Thoracic aorta (tissue), 2 donors: Measurements from ENCODE around the gene MAP3K13. TPM values are rescaled to one million over a fixed set of nuclear protein-coding genes. Genes with fewer than 3 reads are reported as not detected.

Source experiments
- ATAC-seq: fragments of 150-250 bp; one replicate; pipeline ENCODE4 v1.8.0; 2017; ENCODE audit warnings: low read depth; ENCODE audit not compliant: insufficient number of reproducible peaks, low FRiP score
- DNase-seq: peaks from one replicate; pipeline ENCODE4 v3.0.0-alpha.2; 2020; ENCODE audit warnings: low spot score
- H3K27ac ChIP-seq, 2 donors: fragments of 200-600 bp; sonication (generic); 1 replicate in 1 of 2; 2 replicates in 1 of 2; pipeline ENCODE4 v1.5.1; 2016; ENCODE audit warnings: mild to moderate bottlenecking in 2 of 2, moderate library complexity in 2 of 2
- H3K27me3 ChIP-seq: fragments of 200-600 bp; sonication (generic); replicated peaks from 2 replicates; pipeline ENCODE4 v1.6.0; 2016; ENCODE audit warnings: mild to moderate bottlenecking; ENCODE audit not compliant: insufficient read depth
- H3K36me3 ChIP-seq: fragments of 200-600 bp; sonication (generic); one replicate; pipeline ENCODE4 v1.5.1; 2016
- H3K4me1 ChIP-seq, 2 donors: fragments of 200-600 bp; sonication (generic); 1 replicate in 1 of 2; 2 replicates in 1 of 2; pipeline versions ENCODE4 v1.5.1 to v1.6.0; 2016; ENCODE audit warnings: low read depth in 2 of 2, mild to moderate bottlenecking in 1 of 2; ENCODE audit not compliant: control insufficient read depth in 1 of 2
- H3K4me3 ChIP-seq: fragments of 200-600 bp; sonication (generic); 2 replicates; pipeline ENCODE4 v1.5.1; 2016; ENCODE audit warnings: mild to moderate bottlenecking
- H3K9me3 ChIP-seq: fragments of 200-600 bp; sonication (generic); 2 replicates; pipeline ENCODE4 v1.5.1; 2016
- CTCF ChIP-seq: fragments of 200-600 bp; sonication (generic); IDR thresholded peaks from one replicate; pipeline ENCODE4 v1.5.1; 2019; ENCODE audit warnings: antibody characterized with exemption
- total RNA-seq, 2 donors: library from RNA; depleted of rRNA; stranded (reverse); fragments of >200 nt; gene quantifications; one replicate each; pipeline versions ENCODE4 v1.1.0 to v1.2.3, GENCODE V29; 2016

The MAP3K13 gene
- total RNA-seq, 2 donors from 2014 or later: 17.3 to 21.9 TPM

DNA sequence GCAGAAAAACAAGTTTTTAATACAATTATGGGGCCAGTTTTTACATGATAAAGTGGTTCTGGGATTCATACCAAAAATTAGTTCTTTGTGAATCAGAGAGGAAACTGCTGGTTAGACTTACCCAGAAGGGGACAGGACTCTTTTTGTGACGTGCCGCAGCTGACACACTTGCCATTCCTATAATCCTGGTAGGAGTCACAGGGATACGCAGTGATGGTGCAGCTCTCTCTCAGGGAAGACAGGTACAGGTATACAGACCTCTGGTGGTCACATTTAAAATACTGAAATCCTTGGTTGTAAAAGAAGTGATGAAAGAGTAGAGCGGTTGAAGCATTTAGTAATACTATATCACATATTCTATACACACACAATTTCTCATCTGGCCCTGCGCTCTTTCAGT lies 156.1 kb downstream of the MAP3K13 start:
- Histone ChIP-seq H3K4me3 (no peak overlapping the region), H3K4me1 (no peaks in the 10 kb centered on the region), H3K27me3 (no peaks in the 10 kb centered on the region), H3K9me3 (no peaks in the 10 kb centered on the region), H3K27ac (no peak overlapping the region), H3K36me3 (no peaks in the 10 kb centered on the region)
- TF ChIP-seq CTCF: no peak
- DNase-seq (no peak), ATAC-seq (no peak)

DNA sequence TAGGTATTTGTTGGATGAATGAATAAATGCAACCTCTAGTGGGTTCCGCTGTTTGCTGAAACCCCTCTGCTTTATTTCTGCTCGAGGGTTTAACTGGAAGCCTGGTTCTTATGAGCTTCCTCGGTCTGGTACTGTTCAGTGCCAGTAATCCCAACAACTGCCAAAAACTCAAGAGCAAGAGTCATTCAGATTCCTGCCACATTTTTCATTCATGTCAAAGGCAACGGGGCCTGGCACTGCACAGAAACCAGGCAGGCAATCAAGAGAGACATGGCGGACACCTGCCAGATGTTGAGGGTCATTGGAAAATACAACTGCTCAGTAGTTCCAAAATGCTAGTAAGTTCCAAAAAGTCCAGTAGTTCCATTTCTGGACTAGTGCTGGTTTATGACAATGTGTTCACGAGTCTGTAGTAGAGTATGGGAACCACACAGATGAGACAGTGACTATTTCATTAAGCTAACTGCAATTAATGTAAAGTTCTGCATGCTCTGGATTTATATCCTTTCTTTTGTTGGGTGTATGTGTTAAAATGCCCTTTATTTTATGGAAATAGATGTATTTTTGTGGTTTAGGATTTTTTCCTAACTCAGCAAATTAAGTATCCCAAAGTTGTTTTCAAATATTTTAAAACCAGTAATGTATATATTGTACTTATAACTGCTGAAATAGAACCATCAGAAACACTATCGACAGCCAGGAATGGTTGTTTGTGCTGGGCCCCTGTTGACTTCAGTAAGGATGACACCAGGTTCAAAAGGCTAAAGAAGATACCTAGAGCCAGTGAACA lies 158.6 kb downstream of the MAP3K13 start:
- H3K9me3 ChIP-seq: no peaks in the 10 kb centered on the region
- no peaks in the 10 kb centered on the region for H3K27me3 ChIP-seq
- no peaks in the 10 kb centered on the region for H3K36me3 ChIP-seq
- H3K4me1 ChIP-seq: no peaks in the 10 kb centered on the region
- H3K4me3 ChIP-seq: no peak overlapping the region
- no peak for TF ChIP-seq CTCF
- ATAC-seq (no peak), DNase-seq (no peak)
- no peak overlapping the region for H3K27ac ChIP-seq

GRCh38 chr3:185526349-185526951 lies 163.5 kb downstream of the MAP3K13 start:
- Histone ChIP-seq H3K4me3 (no peak overlapping the region), H3K9me3 (no peaks in the 10 kb centered on the region), H3K27ac (no peak overlapping the region), H3K4me1 (no peaks in the 10 kb centered on the region), H3K36me3 (no peaks in the 10 kb centered on the region), H3K27me3 (no peaks in the 10 kb centered on the region)
- DNase-seq (no peak), ATAC-seq (no peak)
- TF ChIP-seq CTCF: no peak

- H3K4me1 ChIP-seq: no peaks in the 10 kb centered on the region
- H3K4me3 ChIP-seq: no peak overlapping the region
- H3K27ac ChIP-seq: no peak overlapping the region
- ATAC-seq: no peak
- H3K36me3 ChIP-seq: no peaks in the 10 kb centered on the region
- no peaks in the 10 kb centered on the region for H3K27me3 ChIP-seq
- no peak for DNase-seq
- TF ChIP-seq CTCF: no peak
- H3K9me3 ChIP-seq: no peaks in the 10 kb centered on the region
Observed at GRCh38 chr3:185527364-185527763, 164.4 kb downstream of the MAP3K13 start.

GRCh38 chr3:185528532-185528931 lies 165.6 kb downstream of the MAP3K13 start:
- Histone ChIP-seq H3K27ac (no peak overlapping the region), H3K4me1 (no peaks in the 10 kb centered on the region), H3K9me3 (no peaks in the 10 kb centered on the region), H3K4me3 (no peak overlapping the region), H3K36me3 (no peaks in the 10 kb centered on the region), H3K27me3 (no peaks in the 10 kb centered on the region)
- ATAC-seq: no peak
- no peak for DNase-seq
- no peak for TF ChIP-seq CTCF
